ENCODE data around the gene TNS3.

TNS3 gene

GRCh38 chr7:47233996-47234395, 347.9 kb downstream of the TNS3 start:
- no peak for DNase-seq

DNA sequence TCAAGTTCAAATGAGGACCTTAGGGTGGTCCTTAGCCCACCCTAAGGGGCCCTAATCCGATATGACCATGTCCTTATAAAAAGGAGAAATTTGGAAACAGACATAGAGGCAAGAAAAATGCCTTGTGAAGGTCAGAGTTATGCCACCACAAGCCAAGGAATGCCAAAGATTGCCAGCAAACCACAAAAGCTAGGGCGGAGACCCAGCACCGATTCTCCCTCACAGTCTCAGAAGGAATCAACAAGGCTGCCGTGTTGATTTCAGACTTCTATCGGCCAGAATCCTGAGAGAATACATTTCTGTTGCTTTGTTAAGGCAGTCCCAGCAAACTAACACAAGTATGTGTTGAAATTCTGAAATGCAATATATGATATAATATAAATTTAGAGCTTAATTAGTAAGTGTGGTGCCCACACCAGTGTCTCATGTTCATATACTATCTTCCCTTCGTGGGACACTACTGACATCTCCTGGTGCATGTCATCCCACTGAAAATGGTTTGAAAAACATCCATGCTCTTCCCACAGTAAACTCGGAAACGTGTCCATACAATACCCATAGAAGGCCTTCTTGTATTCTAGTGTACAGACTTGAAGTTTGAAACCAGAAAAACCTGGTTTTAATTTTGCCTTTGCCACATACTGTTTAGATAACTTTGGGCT, 349.0 kb downstream of the TNS3 start:
- no peak for DNase-seq

DNA sequence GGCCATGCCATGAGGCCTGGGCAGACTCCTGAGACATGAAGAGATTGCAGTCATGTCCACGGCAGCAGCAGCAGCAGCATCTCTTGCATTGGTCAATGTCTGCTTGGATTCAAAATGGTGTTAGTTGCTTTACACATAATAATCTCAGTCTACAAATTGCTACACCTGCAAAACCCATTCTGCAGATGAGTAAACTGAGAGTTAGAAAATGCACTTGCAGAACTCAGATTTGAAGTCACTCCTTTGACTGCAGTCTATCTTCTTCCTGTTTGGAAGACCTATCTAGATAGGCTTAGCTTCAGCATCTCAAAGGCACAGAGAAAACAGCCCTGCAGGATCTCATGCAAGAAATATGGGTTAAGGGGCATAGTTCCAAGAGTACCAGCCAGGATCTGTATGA, 350.3 kb downstream of the TNS3 start:
- DNase-seq: no peak

DNA sequence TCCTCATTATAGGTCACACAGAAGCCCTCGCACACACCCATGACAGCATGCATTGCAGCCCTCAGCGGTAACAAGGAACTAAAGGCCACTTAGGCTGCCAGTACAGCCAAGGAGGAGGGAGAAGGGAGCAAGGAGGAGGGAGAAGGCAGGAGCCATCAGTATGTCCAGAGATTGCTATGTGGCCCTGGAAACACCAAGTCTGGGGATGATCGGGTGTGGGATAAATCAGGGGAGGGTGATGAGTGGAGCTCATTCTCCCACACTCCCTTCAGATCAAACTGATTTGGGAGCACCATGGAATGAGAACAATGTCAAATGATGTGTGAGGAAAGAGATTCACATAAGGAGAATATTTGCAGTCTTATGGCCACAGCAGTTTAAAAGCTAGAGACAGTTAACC, 350.9 kb downstream of the TNS3 start:
- no peak for DNase-seq

- DNase-seq: no peak
Observed at GRCh38 chr7:47228386-47229014, 353.4 kb downstream of the TNS3 start.

DNA sequence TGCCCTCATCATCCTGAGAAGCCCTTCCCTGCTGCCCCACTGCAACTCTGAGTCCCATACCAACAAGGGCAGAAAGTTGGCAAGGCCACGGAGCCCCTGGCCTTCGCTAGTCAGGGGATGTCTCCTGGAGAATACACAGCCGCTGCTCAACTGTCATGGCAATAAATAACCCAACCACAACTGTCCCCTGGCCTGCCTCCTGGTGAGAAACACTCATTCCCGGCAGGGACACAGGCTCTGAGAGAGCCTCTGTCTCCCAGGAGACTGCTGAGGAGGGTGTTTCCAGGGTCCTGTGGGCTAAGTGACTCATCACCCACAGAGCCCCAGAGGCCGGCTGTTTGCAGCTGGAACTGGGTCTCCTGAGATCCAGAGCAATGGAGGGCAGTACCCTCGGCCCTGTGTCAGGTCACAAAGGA, 354.1 kb downstream of the TNS3 start:
- DNase-seq: no peak

DNA sequence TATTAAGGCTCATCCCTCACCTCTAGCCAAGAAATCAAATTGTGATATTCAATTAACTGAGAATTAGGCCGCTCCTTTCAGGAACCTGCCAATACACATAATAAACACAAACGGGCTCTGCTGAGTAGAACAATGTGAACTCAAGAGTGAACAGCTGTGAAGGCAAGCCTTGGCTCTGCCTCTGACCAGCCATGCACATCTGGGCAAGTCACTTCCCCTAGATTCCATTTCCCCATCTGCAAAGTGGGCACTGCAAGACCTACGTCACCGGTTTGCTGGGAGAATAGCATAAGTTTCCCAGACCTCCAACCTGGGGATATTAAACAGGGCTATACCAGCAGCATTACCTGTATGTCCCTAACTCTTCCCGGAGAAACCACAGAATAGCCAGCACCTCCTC, 355.2 kb downstream of the TNS3 start:
- DNase-seq: no peak

DNA sequence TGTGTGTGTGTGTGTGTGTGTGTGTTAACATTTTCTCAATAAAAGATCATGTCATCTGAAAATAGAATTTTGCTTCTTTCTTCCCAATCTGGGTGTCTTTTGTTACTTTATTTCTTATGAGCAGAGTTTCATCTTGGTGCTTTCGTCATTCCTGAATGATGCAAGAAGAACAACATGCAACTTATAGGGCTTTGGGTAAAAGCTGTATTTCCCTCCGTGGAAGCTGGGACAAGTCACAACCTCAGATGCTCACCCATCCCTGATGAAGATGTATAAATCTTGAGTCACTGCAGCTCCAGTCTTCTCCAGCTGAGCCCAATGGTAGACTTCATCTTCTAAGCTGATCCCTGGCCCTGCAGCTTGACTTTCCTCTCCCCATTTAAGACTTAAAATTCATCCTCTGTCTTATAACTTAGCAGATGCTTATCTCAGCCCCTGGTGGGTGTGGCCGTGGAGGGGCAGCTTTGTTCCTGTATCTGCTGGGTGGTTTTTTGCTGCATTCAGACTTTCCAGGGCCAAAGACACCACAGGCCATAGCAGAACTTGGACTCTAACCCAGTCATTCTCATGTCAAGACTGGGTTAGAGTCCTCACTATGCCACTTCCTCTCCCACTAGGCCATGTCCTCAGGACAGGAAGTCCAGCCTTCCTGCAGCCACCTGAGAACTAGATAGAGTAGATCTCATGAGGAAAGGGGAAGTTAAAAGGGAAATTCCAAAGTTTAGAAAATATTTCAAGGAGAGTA, 356.4 kb downstream of the TNS3 start:
- DNase-seq: no peak

Measured in NCI-H2081 treated with DMSO at 0.1 percent for 48 hours (cell line).